HCT116 (cell line): ENCODE measurements around the gene SNPH.

Experiments
- ELF1 ChIP-seq: IDR thresholded peaks from 2 replicates; pipeline ENCODE4 v1.6.1; 2012; ENCODE audit warnings: low read depth, borderline replicate concordance
- POLR2A ChIP-seq: IDR thresholded peaks from 2 replicates; pipeline ENCODE4 v1.7.0; 2011; ENCODE audit warnings: borderline replicate concordance; ENCODE audit not compliant: insufficient read depth, insufficient read length; ENCODE audit errors: extremely low read depth
- POLR2AphosphoS5 ChIP-seq: IDR thresholded peaks from 2 replicates; pipeline ENCODE4 v1.6.1; 2011; ENCODE audit warnings: mild to moderate bottlenecking, low read depth, low read length, moderate library complexity
- RAD21 ChIP-seq: IDR thresholded peaks from 2 replicates; pipeline ENCODE4 v1.6.1; 2012; ENCODE audit warnings: low read depth, mild to moderate bottlenecking
- SP1 ChIP-seq: IDR thresholded peaks from 2 replicates; pipeline ENCODE4 v1.6.1; 2012; ENCODE audit warnings: low read depth
- TF ChIP-seq, protein P1 (sequence below), 3 experiments: fragments of 200-600 bp in 1 of 3; sonication (generic) in 1 of 3; IDR thresholded peaks in 2 of 3; conservative IDR thresholded peaks in 1 of 3; 2 replicates each; pipeline ENCODE4 v1.5.1; 2012 to 2017; ENCODE audit warnings: low read depth in 2 of 3, low read length in 2 of 3, antibody characterized with exemption in 1 of 3, borderline replicate concordance in 1 of 3, control low read depth in 1 of 3, mild to moderate bottlenecking in 1 of 3, mixed read lengths in 1 of 3, mixed run types in 1 of 3, moderate library complexity in 1 of 3; ENCODE audit not compliant: insufficient read depth in 1 of 3

DNA sequence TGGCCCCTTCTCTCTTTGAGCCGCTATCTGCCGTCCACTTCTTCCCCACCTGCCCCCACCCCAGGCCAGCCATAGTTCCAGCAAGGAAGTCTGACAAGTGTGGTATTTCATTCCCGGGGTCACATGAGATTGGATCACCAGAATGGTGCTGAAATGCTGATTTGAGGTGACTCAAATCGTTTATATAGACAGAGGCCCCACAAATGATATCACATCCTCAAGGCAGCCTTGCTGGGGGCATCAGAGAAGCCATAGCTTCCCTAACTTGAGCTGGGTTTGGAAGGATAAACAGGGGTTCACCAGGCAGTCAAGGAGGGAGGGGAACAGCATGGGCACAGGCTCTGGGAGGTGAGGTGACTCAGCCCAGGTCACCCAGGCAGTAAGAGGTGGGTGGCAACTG lies 53.0 kb downstream of the SNPH start:
- no peak for TF ChIP-seq POLR2A
- TF ChIP-seq, protein P1, sequence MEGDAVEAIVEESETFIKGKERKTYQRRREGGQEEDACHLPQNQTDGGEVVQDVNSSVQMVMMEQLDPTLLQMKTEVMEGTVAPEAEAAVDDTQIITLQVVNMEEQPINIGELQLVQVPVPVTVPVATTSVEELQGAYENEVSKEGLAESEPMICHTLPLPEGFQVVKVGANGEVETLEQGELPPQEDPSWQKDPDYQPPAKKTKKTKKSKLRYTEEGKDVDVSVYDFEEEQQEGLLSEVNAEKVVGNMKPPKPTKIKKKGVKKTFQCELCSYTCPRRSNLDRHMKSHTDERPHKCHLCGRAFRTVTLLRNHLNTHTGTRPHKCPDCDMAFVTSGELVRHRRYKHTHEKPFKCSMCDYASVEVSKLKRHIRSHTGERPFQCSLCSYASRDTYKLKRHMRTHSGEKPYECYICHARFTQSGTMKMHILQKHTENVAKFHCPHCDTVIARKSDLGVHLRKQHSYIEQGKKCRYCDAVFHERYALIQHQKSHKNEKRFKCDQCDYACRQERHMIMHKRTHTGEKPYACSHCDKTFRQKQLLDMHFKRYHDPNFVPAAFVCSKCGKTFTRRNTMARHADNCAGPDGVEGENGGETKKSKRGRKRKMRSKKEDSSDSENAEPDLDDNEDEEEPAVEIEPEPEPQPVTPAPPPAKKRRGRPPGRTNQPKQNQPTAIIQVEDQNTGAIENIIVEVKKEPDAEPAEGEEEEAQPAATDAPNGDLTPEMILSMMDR (IDR thresholded peaks at IDR 0.05 in 2 of 3, conservative IDR thresholded peaks at IDR 0.05 in 1 of 3; ENCODE audit: borderline replicate concordance in 1 of 3, insufficient read depth in 1 of 3, low read depth in 2 of 3, low read length in 2 of 3), result no peak
- TF ChIP-seq SP1, result no peak
- TF ChIP-seq ELF1, result no peak
- no peak for TF ChIP-seq POLR2AphosphoS5
- TF ChIP-seq RAD21, result no peak
